ENCODE measurements around the gene VPS18. TPM values are rescaled to one million over a fixed set of nuclear protein-coding genes. Genes with fewer than 3 reads are reported as not detected.

Gene VPS18
- total RNA-seq, 2 donors from 2014 or later, result 26.6 to 29.0 TPM

- Mint-ChIP-seq H3K36me3 (ENCODE audit: low read depth) (no peaks in the 10 kb centered on the region), H3K4me3 (no peak overlapping the region), H3K9me3 (no peaks in the 10 kb centered on the region), H3K4me1 (peaks cover 9% of the 10 kb centered on the region), H3K27ac (no peak overlapping the region), H3K27me3 (ENCODE audit: insufficient read depth) (peaks cover 10% of the 10 kb centered on the region)
- Histone ChIP-seq H3K9me3 (ENCODE audit: control insufficient read depth, low read length) (no peaks in the 10 kb centered on the region), H3K36me3 (ENCODE audit: control insufficient read depth, insufficient read depth, low read length) (no peaks in the 10 kb centered on the region), H3K27ac (ENCODE audit: low read depth, low read length) (no peak overlapping the region), H3K9ac (ENCODE audit: extremely low read depth, low read length, poor library complexity, severe bottlenecking) (no peak overlapping the region), H3K27me3 (ENCODE audit: control insufficient read depth, insufficient read depth, low read length, poor library complexity, severe bottlenecking) (peaks cover 4% of the 10 kb centered on the region), H3K4me1 (ENCODE audit: control insufficient read depth, insufficient read depth, low read length) (peaks cover 5% of the 10 kb centered on the region), H3K4me3 (ENCODE audit: low read length) (no peak overlapping the region)
- TF ChIP-seq, protein P1, sequence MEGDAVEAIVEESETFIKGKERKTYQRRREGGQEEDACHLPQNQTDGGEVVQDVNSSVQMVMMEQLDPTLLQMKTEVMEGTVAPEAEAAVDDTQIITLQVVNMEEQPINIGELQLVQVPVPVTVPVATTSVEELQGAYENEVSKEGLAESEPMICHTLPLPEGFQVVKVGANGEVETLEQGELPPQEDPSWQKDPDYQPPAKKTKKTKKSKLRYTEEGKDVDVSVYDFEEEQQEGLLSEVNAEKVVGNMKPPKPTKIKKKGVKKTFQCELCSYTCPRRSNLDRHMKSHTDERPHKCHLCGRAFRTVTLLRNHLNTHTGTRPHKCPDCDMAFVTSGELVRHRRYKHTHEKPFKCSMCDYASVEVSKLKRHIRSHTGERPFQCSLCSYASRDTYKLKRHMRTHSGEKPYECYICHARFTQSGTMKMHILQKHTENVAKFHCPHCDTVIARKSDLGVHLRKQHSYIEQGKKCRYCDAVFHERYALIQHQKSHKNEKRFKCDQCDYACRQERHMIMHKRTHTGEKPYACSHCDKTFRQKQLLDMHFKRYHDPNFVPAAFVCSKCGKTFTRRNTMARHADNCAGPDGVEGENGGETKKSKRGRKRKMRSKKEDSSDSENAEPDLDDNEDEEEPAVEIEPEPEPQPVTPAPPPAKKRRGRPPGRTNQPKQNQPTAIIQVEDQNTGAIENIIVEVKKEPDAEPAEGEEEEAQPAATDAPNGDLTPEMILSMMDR (conservative IDR thresholded peaks at IDR 0.05), result no peak
- no peak for DNase-seq
- WGBS, 2 experiments (ENCODE audit: insufficient coverage in 1 of 2, insufficient read length in 1 of 2), result 90 to 100% methylated on average over 1 to 2 of the region's 2 CpGs
Observed at GRCh38 chr15:40911693-40912092, 17.4 kb downstream of the VPS18 start.

DNA sequence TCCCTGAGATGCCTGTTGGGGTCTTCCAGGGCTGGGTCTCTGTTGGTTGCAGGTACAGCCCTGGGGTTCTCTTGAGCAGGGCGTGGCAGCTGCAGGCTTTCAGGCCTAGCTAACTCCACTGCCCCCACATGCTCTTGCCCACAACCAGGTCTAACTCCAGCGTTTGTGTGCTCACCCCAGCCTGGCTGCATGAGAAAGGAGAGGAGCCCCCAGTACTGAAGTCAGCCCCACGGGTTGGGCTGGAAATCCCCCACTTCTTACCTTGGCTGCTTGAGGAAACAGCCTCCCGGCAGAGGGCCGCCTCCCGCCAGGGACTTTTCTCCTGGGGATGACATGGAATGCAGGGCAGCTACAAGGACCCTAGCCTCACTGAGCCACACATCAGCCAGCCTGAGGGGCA is 18.2 kb downstream of the VPS18 start:
- Histone ChIP-seq H3K4me1 (ENCODE audit: control insufficient read depth, insufficient read depth, low read length) (peaks cover 5% of the 10 kb centered on the region), H3K27ac (ENCODE audit: low read depth, low read length) (no peak overlapping the region), H3K9ac (ENCODE audit: extremely low read depth, low read length, poor library complexity, severe bottlenecking) (no peak overlapping the region), H3K9me3 (ENCODE audit: control insufficient read depth, low read length) (no peaks in the 10 kb centered on the region), H3K4me3 (ENCODE audit: low read length) (no peak overlapping the region), H3K27me3 (ENCODE audit: control insufficient read depth, insufficient read depth, low read length, poor library complexity, severe bottlenecking) (peaks cover 11% of the 10 kb centered on the region), H3K36me3 (ENCODE audit: control insufficient read depth, insufficient read depth, low read length) (no peaks in the 10 kb centered on the region)
- Mint-ChIP-seq H3K9me3 (no peaks in the 10 kb centered on the region), H3K4me3 (no peak overlapping the region), H3K27me3 (ENCODE audit: insufficient read depth) (peaks cover 15% of the 10 kb centered on the region), H3K36me3 (ENCODE audit: low read depth) (no peaks in the 10 kb centered on the region), H3K27ac (no peak overlapping the region), H3K4me1 (peaks cover 9% of the 10 kb centered on the region)
- DNase-seq, result no peak
- 84 to 85% methylated on average over 3 to 6 of the region's 6 CpGs for WGBS, 2 experiments (ENCODE audit: insufficient coverage in 1 of 2, insufficient read length in 1 of 2)
- TF ChIP-seq, protein P1 (conservative IDR thresholded peaks at IDR 0.05), result no peak

DNA sequence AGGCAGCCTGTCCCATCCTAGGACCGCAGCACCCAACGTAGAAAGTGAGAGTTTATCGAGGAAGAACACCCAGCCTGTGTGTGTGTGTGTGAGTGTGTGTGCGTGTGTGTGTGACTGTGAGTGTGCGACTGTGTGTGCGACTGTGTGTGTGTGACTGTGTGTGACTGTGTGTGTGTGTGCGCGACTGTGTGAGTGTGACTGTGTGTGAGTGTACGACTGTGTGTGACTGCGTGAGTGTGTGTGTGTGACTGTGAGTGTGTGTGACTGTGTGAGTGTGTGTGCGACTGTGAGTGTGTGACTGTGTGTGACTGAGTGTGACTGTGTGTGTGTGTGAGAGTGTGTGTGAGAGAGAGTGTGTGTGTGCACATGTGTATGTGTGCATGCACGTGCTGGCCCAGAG is 19.8 kb downstream of the VPS18 start:
- no peak overlapping the region for H3K27ac Mint-ChIP-seq
- peaks cover 27% of the 10 kb centered on the region for H3K27me3 Mint-ChIP-seq (ENCODE audit: insufficient read depth)
- H3K4me3 Mint-ChIP-seq, result no peak overlapping the region
- 93 to 98% methylated on average over 10 to 12 of the region's 12 CpGs for WGBS, 2 experiments (ENCODE audit: insufficient coverage in 1 of 2, insufficient read length in 1 of 2)
- H3K36me3 ChIP-seq (ENCODE audit: control insufficient read depth, insufficient read depth, low read length), result no peaks in the 10 kb centered on the region
- H3K9me3 ChIP-seq (ENCODE audit: control insufficient read depth, low read length), result no peaks in the 10 kb centered on the region
- H3K36me3 Mint-ChIP-seq (ENCODE audit: low read depth), result no peaks in the 10 kb centered on the region
- no peaks in the 10 kb centered on the region for H3K9me3 Mint-ChIP-seq
- H3K9ac ChIP-seq (ENCODE audit: extremely low read depth, low read length, poor library complexity, severe bottlenecking), result no peak overlapping the region
- H3K4me3 ChIP-seq (ENCODE audit: low read length), result no peak overlapping the region
- DNase-seq, result no peak
- peaks cover 9% of the 10 kb centered on the region for H3K4me1 Mint-ChIP-seq
- H3K27ac ChIP-seq (ENCODE audit: low read depth, low read length), result no peak overlapping the region
- H3K27me3 ChIP-seq (ENCODE audit: control insufficient read depth, insufficient read depth, low read length, poor library complexity, severe bottlenecking), result peaks cover 12% of the 10 kb centered on the region
- TF ChIP-seq, protein P1 (conservative IDR thresholded peaks at IDR 0.05), result no peak
- H3K4me1 ChIP-seq (ENCODE audit: control insufficient read depth, insufficient read depth, low read length), result peaks cover 5% of the 10 kb centered on the region

Data from endodermal cell (in vitro differentiated cells).